Spleen (tissue), 11 donors: Measurements from ENCODE around the gene SLC5A2. TPM values are rescaled to one million over a fixed set of nuclear protein-coding genes. Genes with fewer than 3 reads are reported as not detected.

ENCODE experiments used
- DNase-seq: peaks from one replicate; pipeline ENCODE4 v3.0.0-alpha.2; 2020
- H3K27ac ChIP-seq, 8 donors: fragments of 200-600 bp; sonication (generic) in 7 of 8; 1 replicate in 4 of 8; 2 replicates in 4 of 8; pipeline versions ENCODE4 v1.5.0 to v1.8.0; 2016 to 2021; ENCODE audit warnings: inconsistent platforms in 4 of 8, mild to moderate bottlenecking in 4 of 8, moderate library complexity in 1 of 8
- H3K27me3 ChIP-seq, 7 donors: fragments of 200-600 bp; sonication (generic) in 6 of 7; replicated peaks in 1 of 7; 1 replicate in 4 of 7; 2 replicates in 3 of 7; pipeline versions ENCODE4 v1.5.0 to v1.8.0; 2016 to 2021; ENCODE audit warnings: inconsistent platforms in 3 of 7, mild to moderate bottlenecking in 1 of 7
- H3K36me3 ChIP-seq, 6 donors: fragments of 200-600 bp; sonication (generic) in 5 of 6; 1 replicate in 4 of 6; 2 replicates in 2 of 6; pipeline versions ENCODE4 v1.5.0 to v1.8.0; 2016 to 2021; ENCODE audit warnings: inconsistent platforms in 2 of 6
- H3K4me1 ChIP-seq, 6 donors: fragments of 200-600 bp; sonication (generic) in 5 of 6; 1 replicate in 3 of 6; 2 replicates in 3 of 6; pipeline versions ENCODE4 v1.5.0 to v1.8.0; 2016 to 2021; ENCODE audit warnings: inconsistent platforms in 3 of 6
- H3K4me3 ChIP-seq, 8 donors: fragments of 200-600 bp; sonication (generic) in 7 of 8; 1 replicate in 4 of 8; 2 replicates in 4 of 8; pipeline versions ENCODE4 v1.5.0 to v1.8.0; 2016 to 2021; ENCODE audit warnings: inconsistent platforms in 4 of 8, mild to moderate bottlenecking in 4 of 8, moderate library complexity in 2 of 8
- H3K9me3 ChIP-seq, 8 donors: fragments of 200-600 bp; sonication (generic) in 7 of 8; 1 replicate in 4 of 8; 2 replicates in 4 of 8; pipeline versions ENCODE4 v1.5.0 to v1.8.0; 2016 to 2021; ENCODE audit warnings: inconsistent platforms in 4 of 8
- POLR2A ChIP-seq, 3 donors: fragments of 450-650 bp; IDR thresholded peaks; one replicate each; pipeline ENCODE4 v1.5.1; 2017; ENCODE audit warnings: antibody characterized with exemption in 3 of 3, mild to moderate bottlenecking in 1 of 3
- POLR2AphosphoS5 ChIP-seq, 3 donors: sonication (generic); formaldehyde crosslinking; IDR thresholded peaks; one replicate each; pipeline ENCODE4 v1.5.1; 2017; ENCODE audit warnings: antibody characterized with exemption in 3 of 3
- WGBS, 5 donors: extraction: QIAGEN DNeasy Blood & Tissue Kit in 3 of 5; methylation state at CpG; one replicate each; pipeline versions ENCODE4 v1.1.5 to v1.1.7; 2013 to 2018; 5-methylcytosine and 5-hydroxymethylcytosine counted together
- intact Hi-C: fragments of 100-400 bp; cut with DNase I; formaldehyde crosslinking; loops from one replicate; pipeline ENCODE4 v1.15.0; 2023; ENCODE audit warnings: low total_unique reads
- polyA plus RNA-seq, 3 donors: library from polyadenylated mRNA; stranded (reverse); fragments of 200-250 nt; gene quantifications; one replicate each; pipeline ENCODE4 v1.2.1, GENCODE V29; 2013
- total RNA-seq, 7 donors: library from RNA; depleted of rRNA in 3 of 7; stranded (reverse); fragments of >200 nt in 3 of 7; fragmentation: NEBNext Ultra II Directional in 4 of 7; extraction: Animal tissue kit (Norgen Biotek cat#: 25700) in 4 of 7; gene quantifications; one replicate each; pipeline versions ENCODE4 v1.1.0 to v1.2.1, GENCODE V29; 2016 to 2021
- TF ChIP-seq, protein P1 (sequence below), 11 experiments: fragments of 200-600 bp in 7 of 11; fragments of 450-650 bp in 4 of 11; sonication (generic) in 4 of 11; IDR thresholded peaks in 8 of 11; conservative IDR thresholded peaks in 3 of 11; 1 replicate in 7 of 11; 2 replicates in 4 of 11; pipeline versions ENCODE4 v1.4.0 to v1.8.0; 2016 to 2021; ENCODE audit warnings: antibody characterized with exemption in 11 of 11, inconsistent platforms in 4 of 11, mild to moderate bottlenecking in 1 of 11
- donor health status: healthy with polysubstance abuse.
- donor health status: DM: no; HTN: no; CAD: no; lungs with moderate emphysema.
- donor health status: DM: no; HTN: no; CAD: no.
- donor health status: Bipolar disorder and iron deficiency.
- donor health status: healthy.
- donor health status: DM: no; HTN: no; CAD: no.
- donor health status: DM: yes; HTN: yes; CAD: no.

SLC5A2 gene
- total and polyA plus RNA-seq, 10 donors = 0.17 to 2.3 (median 1.2) TPM; not detected in 3

DNA sequence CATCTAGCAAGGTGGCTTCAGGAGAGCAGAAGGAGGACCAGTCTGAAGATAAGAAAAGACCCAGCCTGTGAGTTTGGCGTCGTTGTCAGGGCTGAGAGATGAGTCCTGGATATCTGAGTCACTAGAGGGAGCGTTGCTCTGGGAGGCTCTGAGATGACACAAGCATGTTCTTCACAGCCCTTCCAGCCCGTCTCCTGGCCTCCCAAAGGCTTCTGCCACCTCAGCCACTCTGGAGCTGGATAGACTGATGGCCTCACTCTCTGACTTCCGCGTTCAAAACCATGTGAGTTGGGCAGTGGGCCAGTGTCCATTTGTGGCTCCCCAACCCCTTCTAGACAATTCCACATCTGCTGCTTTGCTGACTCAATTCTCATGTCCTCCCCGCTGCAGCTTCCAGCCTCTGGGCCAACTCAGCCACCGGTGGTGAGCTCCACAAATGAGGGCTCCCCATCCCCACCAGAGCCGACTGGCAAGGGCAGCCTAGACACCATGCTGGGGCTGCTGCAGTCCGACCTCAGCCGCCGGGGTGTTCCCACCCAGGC is 8.7 kb upstream of the SLC5A2 start:
- Histone ChIP-seq H3K4me3 (no peak overlapping the region), H3K36me3 (peaks cover 0 to 50% (median 0%) of the 10 kb centered on the region in 6 donors), H3K9me3 (no peaks in the 10 kb centered on the region), H3K27ac (no peak overlapping the region), H3K4me1 (peaks cover 9 to 75% (median 44%) of the 10 kb centered on the region in 6 donors), H3K27me3 (peaks cover 0 to 65% (median 17%) of the 10 kb centered on the region in 7 donors)
- intact Hi-C loops = no loop called here
- TF ChIP-seq, protein P1, sequence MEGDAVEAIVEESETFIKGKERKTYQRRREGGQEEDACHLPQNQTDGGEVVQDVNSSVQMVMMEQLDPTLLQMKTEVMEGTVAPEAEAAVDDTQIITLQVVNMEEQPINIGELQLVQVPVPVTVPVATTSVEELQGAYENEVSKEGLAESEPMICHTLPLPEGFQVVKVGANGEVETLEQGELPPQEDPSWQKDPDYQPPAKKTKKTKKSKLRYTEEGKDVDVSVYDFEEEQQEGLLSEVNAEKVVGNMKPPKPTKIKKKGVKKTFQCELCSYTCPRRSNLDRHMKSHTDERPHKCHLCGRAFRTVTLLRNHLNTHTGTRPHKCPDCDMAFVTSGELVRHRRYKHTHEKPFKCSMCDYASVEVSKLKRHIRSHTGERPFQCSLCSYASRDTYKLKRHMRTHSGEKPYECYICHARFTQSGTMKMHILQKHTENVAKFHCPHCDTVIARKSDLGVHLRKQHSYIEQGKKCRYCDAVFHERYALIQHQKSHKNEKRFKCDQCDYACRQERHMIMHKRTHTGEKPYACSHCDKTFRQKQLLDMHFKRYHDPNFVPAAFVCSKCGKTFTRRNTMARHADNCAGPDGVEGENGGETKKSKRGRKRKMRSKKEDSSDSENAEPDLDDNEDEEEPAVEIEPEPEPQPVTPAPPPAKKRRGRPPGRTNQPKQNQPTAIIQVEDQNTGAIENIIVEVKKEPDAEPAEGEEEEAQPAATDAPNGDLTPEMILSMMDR (IDR thresholded peaks at IDR 0.05 in 8 of 11, conservative IDR thresholded peaks at IDR 0.05 in 3 of 11) = no peak
- no peak for TF ChIP-seq POLR2A (IDR thresholded peaks at IDR 0.05)
- TF ChIP-seq POLR2AphosphoS5 (IDR thresholded peaks at IDR 0.05) = no peak
- 75 to 95% (median 84%) methylated on average over 11 to 12 of the region's 12 CpGs for WGBS, 5 donors
- DNase-seq = peak; percentile 64

DNA sequence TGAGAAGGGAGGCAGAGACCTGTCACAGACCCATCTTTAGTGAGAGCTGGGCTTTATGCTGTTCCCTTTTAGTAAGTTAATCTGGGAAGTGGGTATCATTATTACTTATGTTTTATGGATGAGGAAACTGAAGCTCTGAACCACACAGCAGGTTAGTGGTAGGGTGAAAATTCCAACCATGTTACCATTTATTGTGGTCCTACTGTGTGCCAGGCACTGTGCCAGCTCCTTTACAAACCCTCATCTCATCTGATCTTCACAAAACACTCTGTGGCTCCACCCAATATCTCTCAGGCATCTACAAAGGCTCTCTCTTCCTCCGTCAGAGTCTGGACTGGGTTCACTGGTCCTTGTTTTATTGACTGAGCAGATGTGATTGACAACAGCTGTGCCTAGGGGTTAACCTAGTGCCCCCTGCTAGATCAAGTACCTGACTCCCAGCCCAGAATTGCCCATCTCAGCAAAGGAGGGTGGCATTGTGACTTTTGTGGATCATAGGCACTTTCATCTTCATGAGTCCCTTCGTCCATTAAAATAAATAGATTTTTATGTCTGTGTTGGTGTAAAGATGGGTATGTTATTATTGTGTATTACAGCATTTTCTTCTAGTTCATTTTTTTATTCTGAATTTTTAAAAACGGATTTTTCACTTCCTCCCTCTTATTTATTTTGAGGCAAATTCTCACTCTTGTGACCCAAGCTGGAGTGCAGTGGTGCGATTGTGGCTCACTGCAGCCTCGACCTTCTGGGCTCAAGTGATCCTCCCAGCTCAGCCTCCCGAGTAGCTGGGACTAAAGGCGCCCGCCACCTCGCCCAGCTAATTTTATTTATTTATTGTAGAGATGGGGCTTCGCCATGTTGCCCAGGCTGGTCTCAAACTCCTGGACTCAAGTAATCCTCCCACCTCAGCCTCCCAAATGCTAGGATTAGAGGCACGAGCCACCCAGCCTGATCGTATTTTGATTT is 7.9 kb upstream of the SLC5A2 start:
- Histone ChIP-seq H3K9me3 (no peaks in the 10 kb centered on the region), H3K27ac (no peak overlapping the region), H3K4me3 (no peak overlapping the region), H3K36me3 (peaks cover 0 to 50% (median 0%) of the 10 kb centered on the region in 6 donors), H3K27me3 (peaks cover 0 to 73% (median 17%) of the 10 kb centered on the region in 7 donors), H3K4me1 (peaks cover 9 to 75% (median 44%) of the 10 kb centered on the region in 6 donors)
- WGBS, 5 donors = 88 to 94% (median 89%) methylated on average over 12 of the region's 12 CpGs
- DNase-seq = no peak
- intact Hi-C loops = no loop called here
- TF ChIP-seq, protein P1 (IDR thresholded peaks at IDR 0.05 in 8 of 11, conservative IDR thresholded peaks at IDR 0.05 in 3 of 11) = no peak
- TF ChIP-seq POLR2AphosphoS5 (IDR thresholded peaks at IDR 0.05) (no peak), POLR2A (IDR thresholded peaks at IDR 0.05) (no peak)

DNA sequence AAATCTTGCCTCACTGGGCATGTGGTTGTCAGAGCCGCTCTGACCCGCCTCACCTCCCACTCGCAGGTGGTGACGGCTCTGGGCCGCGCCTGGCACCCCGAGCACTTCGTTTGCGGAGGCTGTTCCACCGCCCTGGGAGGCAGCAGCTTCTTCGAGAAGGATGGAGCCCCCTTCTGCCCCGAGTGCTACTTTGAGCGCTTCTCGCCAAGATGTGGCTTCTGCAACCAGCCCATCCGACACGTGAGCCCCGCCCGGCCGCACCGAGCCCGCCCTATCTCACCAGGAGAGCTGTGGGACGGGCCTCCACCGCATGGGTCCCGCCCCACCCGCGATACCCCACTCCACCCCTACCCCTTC is 7.0 kb upstream of the SLC5A2 start:
- DNase-seq = peak; percentile 78
- peaks cover 11 to 81% (median 49%) of the 10 kb centered on the region in 6 donors for H3K4me1 ChIP-seq
- H3K27me3 ChIP-seq = peaks cover 0 to 72% (median 17%) of the 10 kb centered on the region in 7 donors
- peaks cover 0 to 50% (median 0%) of the 10 kb centered on the region in 6 donors for H3K36me3 ChIP-seq
- H3K4me3 ChIP-seq = peak overlapping the region in 4 of 8 donors; percentile 52 to 80 (median 60)
- H3K27ac ChIP-seq = peak overlapping the region in 2 of 8 donors; percentile 75 to 84
- H3K9me3 ChIP-seq = no peaks in the 10 kb centered on the region
- TF ChIP-seq, protein P1 (IDR thresholded peaks at IDR 0.05 in 8 of 11, conservative IDR thresholded peaks at IDR 0.05 in 3 of 11) = no peak
- no peak for TF ChIP-seq POLR2AphosphoS5 (IDR thresholded peaks at IDR 0.05)
- no peak for TF ChIP-seq POLR2A (IDR thresholded peaks at IDR 0.05)
- 75 to 94% (median 87%) methylated on average over 26 of the region's 26 CpGs for WGBS, 5 donors
- intact Hi-C loops = no loop called here
